Measurements from ENCODE around the gene S100A9. TPM values are rescaled to one million over a fixed set of nuclear protein-coding genes. Genes with fewer than 3 reads are reported as not detected.

S100A9 gene
- total and polyA plus RNA-seq, 2 experiments from 2014 or later, result 0.74 TPM; not detected in 1

Other genes starting within 250 kb of the S100A9 start
- gene SPRR2F, start 244.3 kb upstream of the S100A9 start, total RNA-seq, result 2.9 and 5.1 TPM in 2 replicates
- gene SPRR2F, start 244.3 kb upstream of the S100A9 start, polyA plus RNA-seq, result 13.9 and 25.7 TPM in 2 replicates
- gene SPRR2G, start 207.0 kb upstream of the S100A9 start, total RNA-seq, result not detected in 2 replicates
- not detected in 2 replicates for gene SPRR2G, start 207.0 kb upstream of the S100A9 start, polyA plus RNA-seq
- gene LELP1, start 154.4 kb upstream of the S100A9 start, total RNA-seq, result not detected in 2 replicates
- not detected in 2 replicates for gene LELP1, start 154.4 kb upstream of the S100A9 start, polyA plus RNA-seq
- not detected in 2 replicates for gene PRR9, start 140.3 kb upstream of the S100A9 start, total RNA-seq
- not detected in 2 replicates for gene PRR9, start 140.3 kb upstream of the S100A9 start, polyA plus RNA-seq
- not detected in 2 replicates for gene LORICRIN, start 98.2 kb upstream of the S100A9 start, total RNA-seq
- 0.19 TPM in 1 of 2 replicates, not detected in the other for gene LORICRIN, start 98.2 kb upstream of the S100A9 start, polyA plus RNA-seq
- not detected in 2 replicates for gene PGLYRP3, start 44.9 kb upstream of the S100A9 start, total RNA-seq
- gene PGLYRP3, start 44.9 kb upstream of the S100A9 start, polyA plus RNA-seq, result not detected in 2 replicates
- not detected in 2 replicates for gene PGLYRP4, start 9.0 kb upstream of the S100A9 start, total RNA-seq
- 0.33 TPM in 1 of 2 replicates, not detected in the other for gene PGLYRP4, start 9.0 kb upstream of the S100A9 start, polyA plus RNA-seq
- not detected in 2 replicates for gene S100A12, start 17.8 kb downstream of the S100A9 start, total RNA-seq
- gene S100A12, start 17.8 kb downstream of the S100A9 start, polyA plus RNA-seq, result not detected in 2 replicates
- gene S100A8, start 33.2 kb downstream of the S100A9 start, total RNA-seq, result 1.9 TPM in 1 of 2 replicates, not detected in the other
- gene S100A8, start 33.2 kb downstream of the S100A9 start, polyA plus RNA-seq, result 4.4 and 12.2 TPM in 2 replicates
- gene S100A7A, start 58.7 kb downstream of the S100A9 start, total RNA-seq, result not detected in 2 replicates
- not detected in 2 replicates for gene S100A7A, start 58.7 kb downstream of the S100A9 start, polyA plus RNA-seq
- gene S100A7, start 102.8 kb downstream of the S100A9 start, total RNA-seq, result not detected in 2 replicates
- not detected in 2 replicates for gene S100A7, start 102.8 kb downstream of the S100A9 start, polyA plus RNA-seq
- gene S100A6, start 178.1 kb downstream of the S100A9 start, total RNA-seq, result 13.7 and 23.1 TPM in 2 replicates
- gene S100A6, start 178.1 kb downstream of the S100A9 start, polyA plus RNA-seq, result 40.7 and 54.7 TPM in 2 replicates
- gene S100A5, start 183.1 kb downstream of the S100A9 start, total RNA-seq, result not detected in 2 replicates
- gene S100A5, start 183.1 kb downstream of the S100A9 start, polyA plus RNA-seq, result 0.31 and 0.52 TPM in 2 replicates
- 74.1 and 89.4 TPM in 2 replicates for gene S100A4, start 188.0 kb downstream of the S100A9 start, total RNA-seq
- 129 and 133 TPM in 2 replicates for gene S100A4, start 188.0 kb downstream of the S100A9 start, polyA plus RNA-seq
- 1.8 TPM in 1 of 2 replicates, not detected in the other for gene S100A3, start 191.4 kb downstream of the S100A9 start, total RNA-seq
- 0.42 and 0.86 TPM in 2 replicates for gene S100A3, start 191.4 kb downstream of the S100A9 start, polyA plus RNA-seq
- gene S100A2, start 208.0 kb downstream of the S100A9 start, total RNA-seq, result 0.35 TPM in 1 of 2 replicates, not detected in the other
- 2.3 and 3.7 TPM in 2 replicates for gene S100A2, start 208.0 kb downstream of the S100A9 start, polyA plus RNA-seq